Activated CD4-positive, CD25-positive, alpha-beta regulatory T cell (primary cell): Measurements from ENCODE around the gene IL1RAPL1.

Source experiments
- DNase-seq, 4 experiments: peaks; one replicate each; lab custom pipeline; 2025; lab: John Stamatoyannopoulos, UW

IL1RAPL1 gene

GRCh38 chrX:29434939-29435338 lies 847.7 kb downstream of the IL1RAPL1 start:
- DNase-seq = no peak

GRCh38 chrX:29435396-29435795 lies 848.1 kb downstream of the IL1RAPL1 start:
- DNase-seq = no peak

- no peak for DNase-seq
Measured at GRCh38 chrX:29447867-29448266, 860.6 kb downstream of the IL1RAPL1 start.

GRCh38 chrX:29453333-29453732 lies 866.1 kb downstream of the IL1RAPL1 start:
- DNase-seq = no peak

- no peak for DNase-seq
Measured at GRCh38 chrX:29455702-29456101, 868.5 kb downstream of the IL1RAPL1 start.

GRCh38 chrX:29461039-29461438 lies 873.8 kb downstream of the IL1RAPL1 start:
- no peak for DNase-seq

- DNase-seq = no peak
Measured at GRCh38 chrX:29466456-29466855, 879.2 kb downstream of the IL1RAPL1 start.

- DNase-seq = no peak
Measured at GRCh38 chrX:29468911-29469494, 881.8 kb downstream of the IL1RAPL1 start.

- DNase-seq = no peak
Measured at GRCh38 chrX:29470030-29470429, 882.8 kb downstream of the IL1RAPL1 start.

- no peak for DNase-seq
Measured at GRCh38 chrX:29471829-29472228, 884.6 kb downstream of the IL1RAPL1 start.

GRCh38 chrX:29477878-29478277 lies 890.6 kb downstream of the IL1RAPL1 start:
- no peak for DNase-seq

- DNase-seq = no peak
Measured at GRCh38 chrX:29478336-29479069, 891.3 kb downstream of the IL1RAPL1 start.

- DNase-seq = no peak
Measured at GRCh38 chrX:29487214-29487613, 900.0 kb downstream of the IL1RAPL1 start.

- no peak for DNase-seq
Measured at GRCh38 chrX:29487714-29488113, 900.5 kb downstream of the IL1RAPL1 start.

GRCh38 chrX:29488919-29489318 lies 901.7 kb downstream of the IL1RAPL1 start:
- DNase-seq = no peak

- no peak for DNase-seq
Measured at GRCh38 chrX:29490606-29491005, 903.4 kb downstream of the IL1RAPL1 start.

- DNase-seq = no peak
Measured at GRCh38 chrX:29491659-29492058, 904.4 kb downstream of the IL1RAPL1 start.

- no peak for DNase-seq
Measured at GRCh38 chrX:29496636-29497180, 909.5 kb downstream of the IL1RAPL1 start.

GRCh38 chrX:29506729-29507128 lies 919.5 kb downstream of the IL1RAPL1 start:
- no peak for DNase-seq

GRCh38 chrX:29518100-29518499 lies 930.9 kb downstream of the IL1RAPL1 start:
- DNase-seq = no peak

GRCh38 chrX:29528281-29528680 lies 941.0 kb downstream of the IL1RAPL1 start:
- DNase-seq = no peak

GRCh38 chrX:29530501-29530900 lies 943.3 kb downstream of the IL1RAPL1 start:
- DNase-seq = no peak

GRCh38 chrX:29531336-29531735 lies 944.1 kb downstream of the IL1RAPL1 start:
- DNase-seq = no peak
